Astrocyte (in vitro differentiated cells and primary cell): ENCODE results near the gene GIT2. TPM values are rescaled to one million over a fixed set of nuclear protein-coding genes. Genes with fewer than 3 reads are reported as not detected.
"Not testable (repeated sequence)": the region's sequence is repeated elsewhere in the genome, so short reads cannot be mapped to it uniquely, and the experiment has no call there.

Source experiments
- DNase-seq: peaks from one replicate; pipeline ENCODE4 v3.0.0-alpha.2; 2010; ENCODE audit warnings: low read depth
- FAIRE-seq: peaks from 2 replicates; lab custom pipeline; 2011; peaks lifted over from hg19 to GRCh38; lab: Jason Lieb, UNC
- H2AFZ ChIP-seq: 2 replicates; pipeline ENCODE4 v1.6.0; 2012; ENCODE audit warnings: low read depth, low read length, inconsistent platforms
- H3K27ac ChIP-seq: 2 replicates; pipeline ENCODE4 v1.5.1; 2011; ENCODE audit warnings: low read depth, low read length, inconsistent platforms
- H3K27me3 ChIP-seq: 2 replicates; pipeline ENCODE4 v1.6.0; 2011; ENCODE audit warnings: low read length, inconsistent platforms; ENCODE audit not compliant: insufficient read depth
- H3K36me3 ChIP-seq: 2 replicates; pipeline ENCODE4 v1.5.1; 2011; ENCODE audit warnings: low read length, inconsistent platforms; ENCODE audit not compliant: insufficient read depth
- H3K4me1 ChIP-seq: 2 replicates; pipeline ENCODE4 v1.5.1; 2011; ENCODE audit warnings: low read length, inconsistent platforms; ENCODE audit not compliant: insufficient read depth
- H3K4me2 ChIP-seq: 2 replicates; pipeline ENCODE4 v1.6.0; 2012; ENCODE audit warnings: low read length, inconsistent platforms
- H3K4me3 ChIP-seq: 2 replicates; pipeline ENCODE4 v1.5.1; 2011; ENCODE audit warnings: low read depth, mild to moderate bottlenecking, low read length, inconsistent platforms; ENCODE audit not compliant: insufficient read depth
- H3K79me2 ChIP-seq: 2 replicates; pipeline ENCODE4 v1.6.0; 2012; ENCODE audit warnings: mild to moderate bottlenecking, low read length, inconsistent platforms; ENCODE audit not compliant: insufficient read depth
- H3K9ac ChIP-seq: 2 replicates; pipeline ENCODE4 v1.6.0; 2012; ENCODE audit warnings: mild to moderate bottlenecking, low read length, inconsistent platforms
- H3K9me3 ChIP-seq: 2 replicates; pipeline ENCODE4 v1.5.1; 2012; ENCODE audit warnings: low read depth, mild to moderate bottlenecking, low read length, inconsistent platforms; ENCODE audit not compliant: insufficient read depth
- H4K20me1 ChIP-seq: 2 replicates; pipeline ENCODE4 v1.6.0; 2012; ENCODE audit warnings: low read length, inconsistent platforms; ENCODE audit not compliant: insufficient read depth
- H3K27ac Mint-ChIP-seq: one replicate; pipeline ENCODE4 v1.8.0; 2021; ENCODE audit warnings: mild to moderate bottlenecking, mixed read lengths; ENCODE audit not compliant: unreplicated experiment
- H3K27me3 Mint-ChIP-seq: one replicate; pipeline ENCODE4 v1.8.0; 2021; ENCODE audit warnings: low read depth, mixed read lengths; ENCODE audit not compliant: unreplicated experiment
- H3K36me3 Mint-ChIP-seq: one replicate; pipeline ENCODE4 v1.8.0; 2021; ENCODE audit warnings: low read depth, mixed read lengths; ENCODE audit not compliant: unreplicated experiment
- H3K4me1 Mint-ChIP-seq: one replicate; pipeline ENCODE4 v1.8.0; 2021; ENCODE audit warnings: low read depth, mixed read lengths; ENCODE audit not compliant: unreplicated experiment
- H3K4me3 Mint-ChIP-seq: one replicate; pipeline ENCODE4 v1.8.0; 2021; ENCODE audit warnings: mild to moderate bottlenecking, moderate library complexity, mixed read lengths; ENCODE audit not compliant: unreplicated experiment
- H3K9me3 Mint-ChIP-seq: one replicate; pipeline ENCODE4 v1.8.0; 2021; ENCODE audit warnings: mild to moderate bottlenecking, mixed read lengths; ENCODE audit not compliant: unreplicated experiment
- EZH2 ChIP-seq: IDR thresholded peaks from 2 replicates; pipeline ENCODE4 v1.6.1; 2012; ENCODE audit warnings: mild to moderate bottlenecking, low read length, inconsistent platforms; ENCODE audit not compliant: insufficient read depth
- total RNA-seq: library from RNA; stranded (reverse); gene quantifications from 2 replicates; pipeline ENCODE4 v1.2.1, GENCODE V29; 2021
- TF ChIP-seq, protein P1 (sequence below): IDR thresholded peaks from 2 replicates; pipeline ENCODE4 v1.5.1; 2011; ENCODE audit warnings: low read depth, mild to moderate bottlenecking, inconsistent platforms, low read length, moderate library complexity; ENCODE audit not compliant: insufficient read depth

GIT2 gene
- total RNA-seq, 1 donor from 2014 or later = 33.4 TPM

DNA sequence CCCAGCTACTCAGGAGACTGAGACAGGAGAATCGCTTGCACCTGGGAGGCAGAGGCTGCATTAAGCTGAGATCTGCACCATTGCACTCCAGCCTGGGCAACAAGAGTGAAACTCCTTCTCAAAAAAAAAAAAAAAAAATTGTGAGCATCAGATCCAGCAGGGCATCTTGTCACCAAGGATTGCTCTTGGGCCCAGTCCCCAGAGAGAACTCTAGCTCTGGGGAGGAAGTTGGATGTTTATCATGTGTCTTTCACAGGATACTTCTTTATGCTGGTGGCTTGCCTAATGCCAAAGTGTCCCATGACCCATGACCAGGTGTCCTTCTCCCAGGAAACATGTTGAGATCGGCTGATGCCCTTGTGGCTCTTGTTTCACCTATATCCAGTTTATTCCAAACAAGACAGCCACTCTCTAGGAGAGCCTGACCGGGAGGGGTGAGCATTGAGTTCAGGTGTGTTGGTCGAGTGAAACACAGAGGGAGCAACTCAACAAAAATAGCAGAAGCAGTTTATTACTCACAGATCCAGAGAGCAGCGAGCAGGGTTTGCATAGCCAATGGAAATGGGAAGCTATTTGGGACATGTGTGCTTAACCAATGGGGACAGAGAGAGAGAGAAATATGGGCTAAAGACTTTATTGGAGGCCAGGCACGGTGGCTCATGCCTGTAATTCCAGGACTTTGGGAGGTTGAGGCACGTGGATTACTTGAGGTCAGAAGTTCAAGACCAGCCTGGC, 102.7 kb downstream of the GIT2 start:
- Mint-ChIP-seq H3K4me1 (no peaks in the 10 kb centered on the region), H3K9me3 (no peaks in the 10 kb centered on the region), H3K4me3 (no peak overlapping the region), H3K27ac (no peak overlapping the region), H3K27me3 (peaks cover 27% of the 10 kb centered on the region), H3K36me3 (no peaks in the 10 kb centered on the region)
- Histone ChIP-seq H3K27ac (no peak overlapping the region), H3K9me3 (no peaks in the 10 kb centered on the region), H2AFZ (no peak overlapping the region), H3K36me3 (no peaks in the 10 kb centered on the region), H3K4me3 (no peak overlapping the region), H4K20me1 (no peaks in the 10 kb centered on the region), H3K79me2 (no peaks in the 10 kb centered on the region), H3K4me2 (no peak overlapping the region), H3K9ac (no peak overlapping the region), H3K27me3 (no peaks in the 10 kb centered on the region), H3K4me1 (peaks cover 16% of the 10 kb centered on the region)
- FAIRE-seq = no peak
- TF ChIP-seq, protein P1, sequence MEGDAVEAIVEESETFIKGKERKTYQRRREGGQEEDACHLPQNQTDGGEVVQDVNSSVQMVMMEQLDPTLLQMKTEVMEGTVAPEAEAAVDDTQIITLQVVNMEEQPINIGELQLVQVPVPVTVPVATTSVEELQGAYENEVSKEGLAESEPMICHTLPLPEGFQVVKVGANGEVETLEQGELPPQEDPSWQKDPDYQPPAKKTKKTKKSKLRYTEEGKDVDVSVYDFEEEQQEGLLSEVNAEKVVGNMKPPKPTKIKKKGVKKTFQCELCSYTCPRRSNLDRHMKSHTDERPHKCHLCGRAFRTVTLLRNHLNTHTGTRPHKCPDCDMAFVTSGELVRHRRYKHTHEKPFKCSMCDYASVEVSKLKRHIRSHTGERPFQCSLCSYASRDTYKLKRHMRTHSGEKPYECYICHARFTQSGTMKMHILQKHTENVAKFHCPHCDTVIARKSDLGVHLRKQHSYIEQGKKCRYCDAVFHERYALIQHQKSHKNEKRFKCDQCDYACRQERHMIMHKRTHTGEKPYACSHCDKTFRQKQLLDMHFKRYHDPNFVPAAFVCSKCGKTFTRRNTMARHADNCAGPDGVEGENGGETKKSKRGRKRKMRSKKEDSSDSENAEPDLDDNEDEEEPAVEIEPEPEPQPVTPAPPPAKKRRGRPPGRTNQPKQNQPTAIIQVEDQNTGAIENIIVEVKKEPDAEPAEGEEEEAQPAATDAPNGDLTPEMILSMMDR = no peak
- no peak for TF ChIP-seq EZH2
- DNase-seq = no peak

DNA sequence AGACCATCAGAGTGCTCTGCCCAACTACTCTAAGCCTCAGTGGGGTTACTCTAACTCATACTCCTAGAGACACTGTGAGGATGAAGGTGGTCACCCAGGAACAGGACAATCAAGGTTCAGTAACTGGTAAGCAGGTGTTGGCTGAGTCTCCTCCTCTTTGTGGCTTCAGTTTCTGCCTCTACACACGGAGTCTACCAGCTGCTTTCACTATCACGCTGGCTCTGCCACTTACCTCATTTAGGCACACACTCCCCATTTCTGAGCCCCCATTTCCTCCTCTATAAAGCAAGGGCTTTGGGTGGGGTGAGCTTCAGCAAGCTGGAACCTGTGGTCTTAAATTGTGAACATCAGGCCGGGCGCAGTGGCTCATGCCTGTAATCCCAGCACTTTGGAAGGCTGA, 103.4 kb downstream of the GIT2 start:
- no peak for TF ChIP-seq EZH2
- TF ChIP-seq, protein P1 = no peak
- H3K9me3 Mint-ChIP-seq = no peaks in the 10 kb centered on the region
- Histone ChIP-seq H3K27me3 (no peaks in the 10 kb centered on the region), H3K36me3 (no peaks in the 10 kb centered on the region), H3K9me3 (no peaks in the 10 kb centered on the region), H3K9ac (no peak overlapping the region), H3K27ac (no peak overlapping the region), H3K4me3 (no peak overlapping the region), H4K20me1 (no peaks in the 10 kb centered on the region), H3K4me1 (peaks cover 21% of the 10 kb centered on the region), H2AFZ (no peak overlapping the region), H3K4me2 (no peak overlapping the region), H3K79me2 (no peaks in the 10 kb centered on the region)
- H3K4me1 Mint-ChIP-seq = no peaks in the 10 kb centered on the region
- peaks cover 24% of the 10 kb centered on the region for H3K27me3 Mint-ChIP-seq
- DNase-seq (no peak), FAIRE-seq (no peak)
- no peaks in the 10 kb centered on the region for H3K36me3 Mint-ChIP-seq
- H3K27ac Mint-ChIP-seq = no peak overlapping the region
- H3K4me3 Mint-ChIP-seq = no peak overlapping the region

GRCh38 chr12:109892165-109892715, 103.9 kb downstream of the GIT2 start:
- DNase-seq = no peak
- Histone ChIP-seq H3K36me3 (no peaks in the 10 kb centered on the region), H3K4me1 (peaks cover 24% of the 10 kb centered on the region), H3K27me3 (no peaks in the 10 kb centered on the region), H3K4me2 (no peak overlapping the region), H4K20me1 (no peaks in the 10 kb centered on the region), H3K79me2 (no peaks in the 10 kb centered on the region), H3K9me3 (no peaks in the 10 kb centered on the region), H3K4me3 (no peak overlapping the region), H2AFZ (no peak overlapping the region), H3K27ac (no peak overlapping the region), H3K9ac (no peak overlapping the region)
- Mint-ChIP-seq H3K9me3 (no peaks in the 10 kb centered on the region), H3K27me3 (peaks cover 24% of the 10 kb centered on the region), H3K27ac (no peak overlapping the region), H3K4me1 (no peaks in the 10 kb centered on the region), H3K4me3 (no peak overlapping the region), H3K36me3 (no peaks in the 10 kb centered on the region)
- FAIRE-seq = no peak
- TF ChIP-seq, protein P1 = no peak
- no peak for TF ChIP-seq EZH2

DNA sequence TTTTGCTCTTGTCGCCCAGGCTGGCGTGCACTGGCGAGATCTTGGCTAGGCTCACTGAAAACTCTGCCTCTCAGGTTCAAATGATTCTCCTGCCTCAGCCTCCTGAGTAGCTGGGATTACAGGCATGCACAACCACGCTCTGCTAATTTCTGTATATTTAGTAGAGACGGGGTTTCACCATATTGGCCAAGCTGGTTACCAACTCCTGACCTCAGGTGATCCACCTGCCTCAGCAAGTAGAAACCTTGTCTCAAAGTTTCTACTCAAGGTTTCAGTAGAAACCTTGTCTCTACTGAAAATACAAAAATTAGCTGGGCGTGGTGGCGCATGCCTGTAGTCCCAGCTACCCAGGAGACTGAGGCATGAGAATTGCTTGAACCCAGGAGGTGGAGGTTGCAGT, 104.4 kb downstream of the GIT2 start:
- not testable (repeated sequence) for H3K4me2 ChIP-seq, H3K27ac ChIP-seq, H3K4me1 Mint-ChIP-seq, H3K4me3 Mint-ChIP-seq, H3K36me3 ChIP-seq, H4K20me1 ChIP-seq, H3K9me3 ChIP-seq, H3K27me3 ChIP-seq, DNase-seq, FAIRE-seq, H3K79me2 ChIP-seq, H3K9me3 Mint-ChIP-seq, H3K9ac ChIP-seq, H3K4me3 ChIP-seq, H2AFZ ChIP-seq, H3K36me3 Mint-ChIP-seq, H3K27ac Mint-ChIP-seq
- H3K4me1 ChIP-seq = peaks cover 24% of the 10 kb centered on the region
- peaks cover 24% of the 10 kb centered on the region for H3K27me3 Mint-ChIP-seq
